DND-41 (cell line): ENCODE measurements around the gene ZAP70.
"Not testable (repeated sequence)": the region's sequence is repeated elsewhere in the genome, so short reads cannot be mapped to it uniquely, and the experiment has no call there.

Experiments
- ATAC-seq: fragments of 200-7000 bp; cut with Tn5 transposase; 3 replicates; pipeline ENCODE4 v1.9.1; 2021; ENCODE audit warnings: low read depth; ENCODE audit not compliant: insufficient read depth
- DNase-seq: peaks from one replicate; pipeline ENCODE4 v3.0.0-alpha.2; 2020
- H2AFZ ChIP-seq: 2 replicates; pipeline ENCODE4 v1.6.0; 2012; ENCODE audit warnings: low read depth, low read length
- H3K27ac ChIP-seq: 2 replicates; pipeline ENCODE4 v1.5.1; 2012; ENCODE audit warnings: low read length, inconsistent platforms
- H3K27me3 ChIP-seq: fragments of 200-600 bp; sonication (generic); 2 replicates; pipeline ENCODE4 v1.6.0; 2012; ENCODE audit warnings: low read length, mild to moderate bottlenecking, inconsistent platforms; ENCODE audit not compliant: insufficient read depth, poor library complexity
- H3K36me3 ChIP-seq: 2 replicates; pipeline ENCODE4 v1.5.1; 2012; ENCODE audit warnings: low read length, inconsistent platforms; ENCODE audit not compliant: insufficient read depth
- H3K4me1 ChIP-seq: 2 replicates; pipeline ENCODE4 v1.5.1; 2012; ENCODE audit warnings: mild to moderate bottlenecking, low read length; ENCODE audit not compliant: insufficient read depth
- H3K4me2 ChIP-seq: 2 replicates; pipeline ENCODE4 v1.6.0; 2012; ENCODE audit warnings: mild to moderate bottlenecking, moderate library complexity, low read length, inconsistent platforms; ENCODE audit not compliant: insufficient read depth
- H3K4me3 ChIP-seq, 2 experiments: fragments of 200-600 bp in 1 of 2; shearing (Covaris generic) in 1 of 2; 2 replicates each; pipeline ENCODE4 v1.5.1; 2012 to 2016; ENCODE audit warnings: inconsistent platforms in 2 of 2, low read length in 2 of 2, mild to moderate bottlenecking in 2 of 2, low read depth in 1 of 2, moderate library complexity in 1 of 2
- H3K79me2 ChIP-seq: 2 replicates; pipeline ENCODE4 v1.6.0; 2012; ENCODE audit warnings: low read length, inconsistent platforms; ENCODE audit not compliant: insufficient read depth
- H3K9ac ChIP-seq: 2 replicates; pipeline ENCODE4 v1.6.0; 2012; ENCODE audit warnings: low read depth, mild to moderate bottlenecking, inconsistent platforms, low read length, moderate library complexity
- H3K9me3 ChIP-seq: 2 replicates; pipeline ENCODE4 v1.5.1; 2012; ENCODE audit warnings: low read length, moderate library complexity, mild to moderate bottlenecking, inconsistent platforms; ENCODE audit not compliant: insufficient read depth, severe bottlenecking
- H4K20me1 ChIP-seq: 2 replicates; pipeline ENCODE4 v1.6.0; 2012; ENCODE audit warnings: low read length; ENCODE audit not compliant: insufficient read depth
- EZH2 ChIP-seq: IDR thresholded peaks from 3 replicates; pipeline ENCODE4 v1.6.1; 2012; ENCODE audit warnings: borderline replicate concordance, low read depth, mild to moderate bottlenecking, moderate library complexity, low read length, inconsistent platforms; ENCODE audit not compliant: severe bottlenecking
- TF ChIP-seq, protein P1 (sequence below): IDR thresholded peaks from 2 replicates; pipeline ENCODE4 v1.5.1; 2012; ENCODE audit warnings: borderline replicate concordance, low read length, moderate library complexity, mild to moderate bottlenecking; ENCODE audit not compliant: poor library complexity, severe bottlenecking; ENCODE audit errors: extremely low read depth

The ZAP70 gene

DNA sequence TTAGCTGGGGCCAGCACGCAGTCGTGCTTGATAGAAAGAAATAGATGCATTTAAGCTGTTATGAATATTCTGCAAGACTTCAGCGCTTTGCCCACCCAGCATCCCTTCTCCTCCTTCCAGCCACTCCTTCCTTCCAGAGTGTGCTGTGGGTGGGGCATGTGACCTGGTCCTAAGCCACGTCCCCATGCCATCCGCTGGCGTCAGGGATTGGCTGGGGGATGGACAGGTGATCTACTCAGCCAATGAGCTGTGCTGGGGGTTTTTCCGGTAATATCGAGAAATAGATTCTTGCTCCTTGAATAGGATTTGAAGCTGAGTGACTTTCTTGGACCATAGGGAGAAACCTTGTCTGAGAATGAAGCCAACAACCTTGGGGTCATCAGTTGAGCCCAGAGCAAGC is 4.8 kb upstream of the ZAP70 start:
- TF ChIP-seq EZH2: no peak
- TF ChIP-seq, protein P1, sequence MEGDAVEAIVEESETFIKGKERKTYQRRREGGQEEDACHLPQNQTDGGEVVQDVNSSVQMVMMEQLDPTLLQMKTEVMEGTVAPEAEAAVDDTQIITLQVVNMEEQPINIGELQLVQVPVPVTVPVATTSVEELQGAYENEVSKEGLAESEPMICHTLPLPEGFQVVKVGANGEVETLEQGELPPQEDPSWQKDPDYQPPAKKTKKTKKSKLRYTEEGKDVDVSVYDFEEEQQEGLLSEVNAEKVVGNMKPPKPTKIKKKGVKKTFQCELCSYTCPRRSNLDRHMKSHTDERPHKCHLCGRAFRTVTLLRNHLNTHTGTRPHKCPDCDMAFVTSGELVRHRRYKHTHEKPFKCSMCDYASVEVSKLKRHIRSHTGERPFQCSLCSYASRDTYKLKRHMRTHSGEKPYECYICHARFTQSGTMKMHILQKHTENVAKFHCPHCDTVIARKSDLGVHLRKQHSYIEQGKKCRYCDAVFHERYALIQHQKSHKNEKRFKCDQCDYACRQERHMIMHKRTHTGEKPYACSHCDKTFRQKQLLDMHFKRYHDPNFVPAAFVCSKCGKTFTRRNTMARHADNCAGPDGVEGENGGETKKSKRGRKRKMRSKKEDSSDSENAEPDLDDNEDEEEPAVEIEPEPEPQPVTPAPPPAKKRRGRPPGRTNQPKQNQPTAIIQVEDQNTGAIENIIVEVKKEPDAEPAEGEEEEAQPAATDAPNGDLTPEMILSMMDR: no peak
- Histone ChIP-seq H3K9me3 (no peaks in the 10 kb centered on the region), H3K79me2 (peaks cover 13% of the 10 kb centered on the region), H3K27me3 (no peaks in the 10 kb centered on the region), H4K20me1 (no peaks in the 10 kb centered on the region), H3K9ac (no peak overlapping the region), H3K36me3 (no peaks in the 10 kb centered on the region; the same call in 1 of the 2 replicates), H3K4me1 (peaks cover 33% of the 10 kb centered on the region), H3K27ac (no peak overlapping the region), H3K4me2 (no peak overlapping the region), H2AFZ (no peak overlapping the region), H3K4me3 (no peak overlapping the region)
- DNase-seq (no peak), ATAC-seq (no peak)

DNA sequence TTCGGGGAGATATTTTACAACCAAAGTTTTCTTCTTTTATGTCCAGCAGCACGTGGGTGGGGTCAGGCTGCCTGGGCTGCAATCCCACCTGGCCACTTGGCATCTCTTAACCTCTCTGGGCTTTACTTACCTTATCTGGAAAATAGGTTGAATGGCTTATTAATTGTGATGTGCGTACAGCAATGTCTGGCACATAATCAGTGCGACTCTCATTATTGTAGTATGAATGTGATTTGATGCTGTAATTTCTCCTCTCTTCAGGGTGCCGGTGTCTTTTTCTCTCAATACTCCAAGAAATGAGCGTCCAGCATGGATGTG is 2.0 kb upstream of the ZAP70 start:
- Histone ChIP-seq H3K36me3 (peaks cover 27% of the 10 kb centered on the region), H3K9ac (peak overlapping the region; percentile 13; the same call in 1 of the 2 replicates), H3K9me3 (no peaks in the 10 kb centered on the region), H3K4me2 (no peak overlapping the region), H3K27me3 (no peaks in the 10 kb centered on the region), H3K4me1 (peaks cover 55% of the 10 kb centered on the region), H3K79me2 (peaks cover 41% of the 10 kb centered on the region), H3K27ac (peak overlapping the region; percentile 52; the same call in 1 of the 2 replicates), H4K20me1 (no peaks in the 10 kb centered on the region), H2AFZ (no peak overlapping the region), H3K4me3 (no peak overlapping the region)
- DNase-seq (no peak), ATAC-seq (no peak)
- no peak for TF ChIP-seq EZH2
- TF ChIP-seq, protein P1: no peak

DNA sequence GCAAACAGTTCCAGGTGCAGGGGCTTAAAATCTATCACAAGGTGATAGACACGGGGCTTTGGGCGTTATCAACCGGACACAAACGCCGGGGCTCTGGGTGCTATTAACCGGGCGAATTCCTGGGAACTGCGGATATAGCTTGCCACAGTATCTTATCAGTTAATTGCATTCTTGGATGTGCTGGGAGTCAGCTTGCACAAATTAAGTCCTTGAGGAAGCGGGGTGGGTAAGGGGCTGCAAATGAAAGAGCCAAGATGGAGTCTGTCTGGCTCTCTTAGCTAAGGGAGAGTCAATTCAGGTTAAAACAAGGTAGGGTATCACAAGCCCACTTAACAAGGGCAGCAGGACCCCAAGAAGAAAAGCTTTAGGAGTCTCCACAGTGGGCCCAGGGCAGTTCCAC is 1.2 kb upstream of the ZAP70 start:
- H3K36me3 ChIP-seq: peaks cover 33% of the 10 kb centered on the region
- H3K27ac ChIP-seq: peak overlapping the region; percentile 98
- H3K9me3 ChIP-seq, ATAC-seq, DNase-seq, H3K27me3 ChIP-seq, H4K20me1 ChIP-seq: not testable (repeated sequence)
- H3K4me2 ChIP-seq: peak overlapping the region; percentile 84
- H3K4me3 ChIP-seq: peak overlapping the region in 1 of 2 experiments; percentile 87; a peak in 2 of 4 replicates
- H3K79me2 ChIP-seq: peaks cover 49% of the 10 kb centered on the region
- peak overlapping the region; percentile 98 for H3K9ac ChIP-seq
- peaks cover 64% of the 10 kb centered on the region for H3K4me1 ChIP-seq
- peak overlapping the region; percentile 72; the same call in 1 of the 2 replicates for H2AFZ ChIP-seq

DNA sequence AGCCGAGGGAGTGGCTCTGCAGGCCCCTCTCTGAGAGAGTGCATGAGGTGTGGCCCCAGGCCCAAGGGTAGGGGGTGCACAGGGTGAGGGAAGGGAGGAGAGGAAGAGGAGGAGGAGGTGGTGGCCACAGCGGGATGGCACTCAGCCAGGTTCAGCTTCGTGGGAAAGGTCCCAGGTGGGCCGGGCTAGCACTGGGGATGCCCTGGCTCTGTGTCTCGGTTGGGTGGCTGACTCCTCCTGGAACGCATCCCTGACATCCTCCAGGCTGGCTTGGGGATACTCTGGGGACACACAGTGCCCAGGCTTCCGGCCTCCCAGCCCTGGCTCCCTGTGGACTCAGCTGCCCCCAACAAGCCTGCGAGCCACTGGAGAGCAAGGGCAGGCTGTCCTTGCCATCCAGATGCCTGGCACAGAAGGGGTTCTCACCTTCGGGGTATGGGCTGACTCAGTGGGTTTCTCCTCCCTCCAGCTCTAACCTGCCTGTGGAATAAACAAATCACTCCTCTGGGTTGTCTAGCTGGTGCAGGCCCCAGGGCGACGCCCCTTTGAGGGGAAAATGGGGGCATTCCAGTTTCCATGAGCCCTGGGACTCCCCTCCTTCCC is 582 bp upstream of the ZAP70 start:
- H3K4me1 ChIP-seq: peaks cover 70% of the 10 kb centered on the region
- TF ChIP-seq, protein P1: no peak
- peak overlapping the region; percentile 98 for H3K27ac ChIP-seq
- H3K79me2 ChIP-seq: peaks cover 55% of the 10 kb centered on the region
- H2AFZ ChIP-seq: peak overlapping the region; percentile 72
- ATAC-seq (peak; percentile 39), DNase-seq (peak; percentile 64)
- no peaks in the 10 kb centered on the region for H3K27me3 ChIP-seq
- peak overlapping the region; percentile 62 to 87; a peak in 3 of 4 replicates for H3K4me3 ChIP-seq
- H3K36me3 ChIP-seq: peaks cover 36% of the 10 kb centered on the region
- peak overlapping the region; percentile 98 for H3K9ac ChIP-seq
- H4K20me1 ChIP-seq: no peaks in the 10 kb centered on the region
- H3K4me2 ChIP-seq: peak overlapping the region; percentile 84
- H3K9me3 ChIP-seq: no peaks in the 10 kb centered on the region
